ENCODE measurements around the gene SH3BGRL.

DNA sequence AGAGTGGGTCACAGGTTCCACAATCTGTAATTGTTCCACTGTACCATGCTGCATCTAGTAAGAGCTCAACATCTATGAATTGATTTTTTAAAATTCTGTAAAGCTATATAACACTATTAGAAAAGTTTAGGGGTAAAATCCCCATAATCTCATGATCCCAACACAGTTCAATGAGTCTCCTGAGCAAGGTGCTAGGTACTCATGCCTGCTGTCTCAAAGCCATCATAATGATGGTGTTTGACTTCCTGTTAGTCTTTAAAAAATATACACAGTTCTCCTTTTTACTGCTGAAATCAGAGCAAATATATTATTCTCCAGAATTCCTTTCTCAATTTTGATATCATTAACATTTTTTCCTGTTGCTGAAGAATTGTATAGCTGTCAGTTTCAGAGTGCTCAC lies 55.9 kb downstream of the SH3BGRL start:
- no peak for TF ChIP-seq NAIF1 (CRISPR knock-in tag; IDR thresholded peaks at IDR 0.05; ENCODE audit: borderline replicate concordance)
- no peak for TF ChIP-seq MYC (CRISPR knock-in tag; IDR thresholded peaks at IDR 0.05; ENCODE audit: borderline replicate concordance)
- no peak for TF ChIP-seq EP300 (IDR thresholded peaks at IDR 0.05; ENCODE audit: low read depth in 2 of 2, low read length in 2 of 2)
- no peak for TF ChIP-seq EP300 (CRISPR knock-in tag; IDR thresholded peaks at IDR 0.05; ENCODE audit: borderline replicate concordance)
- TF ChIP-seq, protein P1, sequence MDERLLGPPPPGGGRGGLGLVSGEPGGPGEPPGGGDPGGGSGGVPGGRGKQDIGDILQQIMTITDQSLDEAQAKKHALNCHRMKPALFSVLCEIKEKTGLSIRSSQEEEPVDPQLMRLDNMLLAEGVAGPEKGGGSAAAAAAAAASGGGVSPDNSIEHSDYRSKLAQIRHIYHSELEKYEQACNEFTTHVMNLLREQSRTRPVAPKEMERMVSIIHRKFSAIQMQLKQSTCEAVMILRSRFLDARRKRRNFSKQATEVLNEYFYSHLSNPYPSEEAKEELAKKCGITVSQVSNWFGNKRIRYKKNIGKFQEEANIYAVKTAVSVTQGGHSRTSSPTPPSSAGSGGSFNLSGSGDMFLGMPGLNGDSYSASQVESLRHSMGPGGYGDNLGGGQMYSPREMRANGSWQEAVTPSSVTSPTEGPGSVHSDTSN (CRISPR knock-in tag; IDR thresholded peaks at IDR 0.05): no peak
- TF ChIP-seq ZNF331 (CRISPR knock-in tag; IDR thresholded peaks at IDR 0.05): no peak
- TF ChIP-seq, protein P2, sequence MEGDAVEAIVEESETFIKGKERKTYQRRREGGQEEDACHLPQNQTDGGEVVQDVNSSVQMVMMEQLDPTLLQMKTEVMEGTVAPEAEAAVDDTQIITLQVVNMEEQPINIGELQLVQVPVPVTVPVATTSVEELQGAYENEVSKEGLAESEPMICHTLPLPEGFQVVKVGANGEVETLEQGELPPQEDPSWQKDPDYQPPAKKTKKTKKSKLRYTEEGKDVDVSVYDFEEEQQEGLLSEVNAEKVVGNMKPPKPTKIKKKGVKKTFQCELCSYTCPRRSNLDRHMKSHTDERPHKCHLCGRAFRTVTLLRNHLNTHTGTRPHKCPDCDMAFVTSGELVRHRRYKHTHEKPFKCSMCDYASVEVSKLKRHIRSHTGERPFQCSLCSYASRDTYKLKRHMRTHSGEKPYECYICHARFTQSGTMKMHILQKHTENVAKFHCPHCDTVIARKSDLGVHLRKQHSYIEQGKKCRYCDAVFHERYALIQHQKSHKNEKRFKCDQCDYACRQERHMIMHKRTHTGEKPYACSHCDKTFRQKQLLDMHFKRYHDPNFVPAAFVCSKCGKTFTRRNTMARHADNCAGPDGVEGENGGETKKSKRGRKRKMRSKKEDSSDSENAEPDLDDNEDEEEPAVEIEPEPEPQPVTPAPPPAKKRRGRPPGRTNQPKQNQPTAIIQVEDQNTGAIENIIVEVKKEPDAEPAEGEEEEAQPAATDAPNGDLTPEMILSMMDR (CRISPR knock-in tag; IDR thresholded peaks at IDR 0.05): no peak
- no peak for TF ChIP-seq ZNF3 (CRISPR knock-in tag; IDR thresholded peaks at IDR 0.05)

All from HepG2 (cell line).